OCI-LY3 (cell line): ENCODE data around the gene TSPAN9.

Experiments
- H2AFZ ChIP-seq: fragments of 200-600, 300-600 bp; shearing (Covaris generic); 2 replicates; pipeline ENCODE4 v1.6.0; 2014; ENCODE audit warnings: antibody characterized with exemption, low read depth, low read length
- H3K27ac ChIP-seq: fragments of 200-600, 300-600 bp; sonication (generic); 2 replicates; pipeline ENCODE4 v1.5.1; 2014; ENCODE audit warnings: mild to moderate bottlenecking, low read length, moderate library complexity, mixed read lengths
- H3K27me3 ChIP-seq: fragments of 200-600, 300-600 bp; sonication (generic); 2 replicates; pipeline ENCODE4 v1.6.1; 2014; ENCODE audit warnings: low read depth, low read length, mixed read lengths
- H3K36me3 ChIP-seq: fragments of 200-600, 300-600 bp; sonication (generic); replicated peaks from 2 replicates; pipeline ENCODE3; 2014; ENCODE audit warnings: low read depth, low read length, mixed read lengths
- H3K4me1 ChIP-seq: fragments of 300-600, 200-600 bp; sonication (generic); 2 replicates; pipeline ENCODE4 v1.6.1; 2014; ENCODE audit warnings: low read length, mixed read lengths
- H3K4me2 ChIP-seq: fragments of 200-600, 300-600 bp; sonication (generic); 2 replicates; pipeline ENCODE4 v1.6.1; 2014; ENCODE audit warnings: low read length, mixed read lengths
- H3K4me3 ChIP-seq: fragments of 300-600, 200-600 bp; sonication (generic); 2 replicates; pipeline ENCODE4 v1.5.1; 2014; ENCODE audit warnings: antibody characterized with exemption, mild to moderate bottlenecking, low read length, moderate library complexity
- H3K79me2 ChIP-seq: fragments of 300-600, 200-600 bp; shearing (Covaris generic); 2 replicates; pipeline ENCODE4 v1.6.1; 2014; ENCODE audit warnings: mild to moderate bottlenecking, low read length, mixed read lengths
- H3K9ac ChIP-seq: fragments of 300-600, 200-600 bp; shearing (Covaris generic); 2 replicates; pipeline ENCODE4 v1.6.0; 2014; ENCODE audit warnings: mild to moderate bottlenecking, low read length, moderate library complexity
- H3K9me3 ChIP-seq: fragments of 200-600, 300-600 bp; shearing (Covaris generic); 2 replicates; pipeline ENCODE4 v1.6.1; 2014; ENCODE audit warnings: low read length, mixed read lengths; ENCODE audit not compliant: insufficient read depth
- H4K20me1 ChIP-seq: fragments of 200-600, 300-600 bp; sonication (generic); 2 replicates; pipeline ENCODE4 v1.6.1; 2016; ENCODE audit warnings: low read length, mixed read lengths; ENCODE audit not compliant: insufficient read depth
- EZH2phosphoT487 ChIP-seq: fragments of 200-600 bp; shearing (Covaris generic); IDR thresholded peaks from 2 replicates; pipeline ENCODE4 v1.6.1; 2018; ENCODE audit warnings: antibody characterized with exemption, mixed run types, low read depth
- TF ChIP-seq, protein P1 (sequence below): fragments of 200-600, 300-600 bp; sonication (generic); IDR thresholded peaks from 2 replicates; pipeline ENCODE4 v1.5.1; 2014; ENCODE audit warnings: antibody characterized with exemption, low read length, low read depth

Gene TSPAN9

DNA sequence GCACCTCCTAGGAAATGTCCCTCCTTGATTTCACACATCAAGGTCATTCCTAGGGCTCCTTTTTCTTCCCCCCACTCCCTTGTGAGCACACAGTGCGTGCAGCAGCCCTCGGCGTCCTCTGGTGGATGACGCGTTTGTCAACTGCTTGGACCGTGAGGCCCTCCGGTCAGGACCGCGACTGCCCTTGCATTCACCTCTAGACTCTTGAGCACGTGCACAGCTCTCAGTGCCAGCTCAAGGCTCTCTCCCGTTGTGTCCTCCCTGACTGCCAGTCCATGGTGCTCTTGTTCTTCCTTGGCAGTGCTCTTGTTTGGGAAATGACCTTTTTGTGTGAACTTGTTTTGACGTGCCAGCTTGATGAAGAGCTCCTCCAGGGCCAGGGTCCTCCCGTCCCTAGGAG is 67.9 kb downstream of the TSPAN9 start:
- no peaks in the 10 kb centered on the region for H4K20me1 ChIP-seq
- TF ChIP-seq, protein P1, sequence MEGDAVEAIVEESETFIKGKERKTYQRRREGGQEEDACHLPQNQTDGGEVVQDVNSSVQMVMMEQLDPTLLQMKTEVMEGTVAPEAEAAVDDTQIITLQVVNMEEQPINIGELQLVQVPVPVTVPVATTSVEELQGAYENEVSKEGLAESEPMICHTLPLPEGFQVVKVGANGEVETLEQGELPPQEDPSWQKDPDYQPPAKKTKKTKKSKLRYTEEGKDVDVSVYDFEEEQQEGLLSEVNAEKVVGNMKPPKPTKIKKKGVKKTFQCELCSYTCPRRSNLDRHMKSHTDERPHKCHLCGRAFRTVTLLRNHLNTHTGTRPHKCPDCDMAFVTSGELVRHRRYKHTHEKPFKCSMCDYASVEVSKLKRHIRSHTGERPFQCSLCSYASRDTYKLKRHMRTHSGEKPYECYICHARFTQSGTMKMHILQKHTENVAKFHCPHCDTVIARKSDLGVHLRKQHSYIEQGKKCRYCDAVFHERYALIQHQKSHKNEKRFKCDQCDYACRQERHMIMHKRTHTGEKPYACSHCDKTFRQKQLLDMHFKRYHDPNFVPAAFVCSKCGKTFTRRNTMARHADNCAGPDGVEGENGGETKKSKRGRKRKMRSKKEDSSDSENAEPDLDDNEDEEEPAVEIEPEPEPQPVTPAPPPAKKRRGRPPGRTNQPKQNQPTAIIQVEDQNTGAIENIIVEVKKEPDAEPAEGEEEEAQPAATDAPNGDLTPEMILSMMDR: no peak
- TF ChIP-seq EZH2phosphoT487: no peak
- peaks cover 55% of the 10 kb centered on the region for H3K27me3 ChIP-seq

DNA sequence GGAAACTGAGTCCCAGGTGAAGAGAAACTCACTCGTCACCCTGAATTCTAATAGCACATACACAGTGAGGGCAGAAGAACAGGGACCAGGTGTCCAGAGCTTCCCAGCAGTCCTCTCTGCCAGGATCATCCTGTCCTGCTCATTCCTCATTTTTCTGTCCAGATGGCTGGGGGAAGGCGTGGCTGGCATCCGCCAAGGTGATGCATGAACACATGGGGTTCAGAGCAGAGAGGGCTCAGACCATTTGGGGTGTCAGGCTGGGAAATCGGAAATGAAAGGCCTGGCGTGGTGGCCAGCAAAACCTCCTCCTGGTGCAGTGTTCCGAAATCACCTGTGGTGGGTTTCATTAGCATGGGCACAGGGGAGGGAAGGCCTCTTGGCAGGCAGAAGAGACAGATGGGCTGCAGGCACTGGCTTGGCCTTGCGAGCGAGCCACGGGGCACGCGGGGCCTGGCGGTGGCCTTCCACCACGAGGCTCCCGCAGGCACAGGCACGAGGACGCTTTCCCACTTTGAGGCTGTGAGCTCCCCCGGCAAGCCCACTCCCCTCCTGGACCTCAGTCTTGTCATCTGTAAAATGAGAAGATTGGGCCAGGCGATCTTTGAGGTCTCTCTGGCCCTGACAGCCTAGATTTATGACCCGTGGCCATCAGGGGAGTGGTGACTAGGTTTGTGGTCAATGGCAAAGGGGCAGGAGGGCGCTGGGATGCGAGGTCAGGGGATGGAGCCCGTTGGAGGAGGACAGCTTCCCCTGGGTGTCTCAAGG is 68.5 kb downstream of the TSPAN9 start:
- Histone ChIP-seq H3K4me1 (no peaks in the 10 kb centered on the region), H3K27ac (no peak overlapping the region), H3K36me3 (no peaks in the 10 kb centered on the region), H3K79me2 (no peaks in the 10 kb centered on the region), H4K20me1 (no peaks in the 10 kb centered on the region), H3K27me3 (peaks cover 56% of the 10 kb centered on the region), H2AFZ (no peak overlapping the region), H3K9me3 (no peaks in the 10 kb centered on the region), H3K9ac (no peak overlapping the region), H3K4me2 (no peak overlapping the region), H3K4me3 (no peak overlapping the region)
- TF ChIP-seq, protein P1: no peak
- no peak for TF ChIP-seq EZH2phosphoT487

More for the DNA sequence above, 67.9 kb downstream of the TSPAN9 start:
- H3K4me1 ChIP-seq: no peaks in the 10 kb centered on the region
- H3K36me3 ChIP-seq: no peaks in the 10 kb centered on the region
- H3K4me2 ChIP-seq: no peak overlapping the region
- H3K79me2 ChIP-seq: no peaks in the 10 kb centered on the region
- H3K9me3 ChIP-seq: no peaks in the 10 kb centered on the region
- no peak overlapping the region for H2AFZ ChIP-seq
- no peak overlapping the region for H3K4me3 ChIP-seq
- no peak overlapping the region for H3K27ac ChIP-seq
- no peak overlapping the region for H3K9ac ChIP-seq

DNA sequence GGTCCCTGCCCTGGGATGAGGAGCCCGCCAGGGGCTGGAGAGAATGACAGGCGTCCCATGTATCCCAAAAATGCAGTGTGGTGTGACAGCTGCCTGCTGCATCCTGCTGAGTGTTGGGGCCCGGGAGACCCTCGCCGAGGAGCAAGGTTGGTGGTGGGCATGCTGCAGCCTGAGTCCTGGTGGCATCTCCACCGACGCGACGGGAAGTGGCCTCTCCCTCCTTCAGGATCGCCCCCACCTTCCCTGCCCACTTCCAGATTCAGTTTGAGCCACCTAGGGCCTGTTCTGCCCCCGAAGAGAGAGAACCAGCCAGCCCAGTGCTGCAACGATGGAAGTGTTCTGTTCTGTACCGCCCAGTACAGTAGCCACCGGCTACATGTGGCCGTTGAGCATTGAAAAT is 70.1 kb downstream of the TSPAN9 start:
- Histone ChIP-seq H3K27ac (no peak overlapping the region), H3K4me2 (no peak overlapping the region), H3K9ac (no peak overlapping the region), H3K27me3 (peaks cover 68% of the 10 kb centered on the region), H3K79me2 (no peaks in the 10 kb centered on the region), H4K20me1 (no peaks in the 10 kb centered on the region), H3K36me3 (no peaks in the 10 kb centered on the region), H2AFZ (no peak overlapping the region), H3K9me3 (no peaks in the 10 kb centered on the region), H3K4me1 (no peaks in the 10 kb centered on the region), H3K4me3 (no peak overlapping the region)
- TF ChIP-seq, protein P1: no peak
- no peak for TF ChIP-seq EZH2phosphoT487

DNA sequence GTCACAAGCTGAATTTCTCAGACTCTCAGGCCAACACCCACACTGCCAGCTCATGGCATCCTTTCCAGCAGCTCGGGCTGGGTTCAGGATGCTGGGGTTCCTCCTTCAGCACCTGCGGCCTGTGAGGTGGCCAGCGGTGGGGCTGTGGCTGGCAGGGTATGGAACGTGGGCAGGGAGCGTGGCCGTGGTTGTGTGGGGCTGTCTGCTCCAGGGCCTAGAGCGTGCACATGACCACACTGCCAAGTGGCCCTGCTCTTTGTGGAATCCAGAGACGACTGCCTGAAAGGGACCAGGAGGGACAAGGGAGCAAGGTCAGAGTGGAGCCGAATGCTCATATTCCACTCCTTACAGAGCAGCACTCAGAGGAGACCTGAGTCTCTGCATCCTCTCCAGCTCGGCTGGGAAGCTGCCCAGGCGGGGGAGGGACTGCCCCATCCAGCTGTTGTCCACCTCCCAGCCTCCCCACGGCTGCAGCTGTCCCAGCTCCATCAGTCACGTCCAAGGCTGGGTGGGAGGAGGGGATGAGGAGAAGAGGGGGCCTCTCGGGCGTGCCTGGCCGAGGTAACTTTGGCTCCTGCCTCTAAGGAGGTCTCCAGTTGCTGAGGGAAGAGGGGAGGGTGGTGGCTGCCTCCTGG is 71.3 kb downstream of the TSPAN9 start:
- Histone ChIP-seq H4K20me1 (no peaks in the 10 kb centered on the region), H2AFZ (no peak overlapping the region), H3K4me2 (no peak overlapping the region), H3K9me3 (no peaks in the 10 kb centered on the region), H3K4me3 (no peak overlapping the region), H3K9ac (no peak overlapping the region), H3K27ac (no peak overlapping the region), H3K27me3 (peaks cover 66% of the 10 kb centered on the region), H3K79me2 (no peaks in the 10 kb centered on the region), H3K36me3 (no peaks in the 10 kb centered on the region), H3K4me1 (no peaks in the 10 kb centered on the region)
- no peak for TF ChIP-seq EZH2phosphoT487
- TF ChIP-seq, protein P1: no peak
